NOMO-1 treated with dmso at 0.1 percent for 144 hours (cell line): ENCODE results near the gene BOD1L1.
A peak's percentile ranks its signal among the peaks of the same experiment; 100 is the strongest.

Experiments used
- DNase-seq: peaks from one replicate; lab custom pipeline; 2025; ENCODE audit not compliant: unreplicated experiment; lab: John Stamatoyannopoulos, UW

BOD1L1 gene

GRCh38 chr4:13540446-13541175 lies 86.9 kb downstream of the BOD1L1 start:
- DNase-seq = no peak

GRCh38 chr4:13539619-13540445 lies 87.7 kb downstream of the BOD1L1 start:
- no peak for DNase-seq

GRCh38 chr4:13539047-13539618 lies 88.4 kb downstream of the BOD1L1 start:
- no peak for DNase-seq

GRCh38 chr4:13538427-13538973 lies 89.0 kb downstream of the BOD1L1 start:
- no peak for DNase-seq

GRCh38 chr4:13537832-13538177 lies 89.7 kb downstream of the BOD1L1 start:
- DNase-seq = no peak

- DNase-seq = no peak
These were observed 90.3 kb downstream of the BOD1L1 start for GRCh38 chr4:13537011-13537831.

- DNase-seq = no peak
These were observed 90.9 kb downstream of the BOD1L1 start for GRCh38 chr4:13536607-13537006.

GRCh38 chr4:13535708-13536361 lies 91.7 kb downstream of the BOD1L1 start:
- DNase-seq = no peak

GRCh38 chr4:13535118-13535517 lies 92.4 kb downstream of the BOD1L1 start:
- DNase-seq = no peak

- DNase-seq = no peak
These were observed 93.0 kb downstream of the BOD1L1 start for GRCh38 chr4:13534344-13535063.

- no peak for DNase-seq
These were observed 93.7 kb downstream of the BOD1L1 start for GRCh38 chr4:13533670-13534343.

GRCh38 chr4:13531625-13531998 lies 95.9 kb downstream of the BOD1L1 start:
- no peak for DNase-seq

- DNase-seq = no peak
These were observed 96.5 kb downstream of the BOD1L1 start for GRCh38 chr4:13530823-13531624.

- no peak for DNase-seq
These were observed 98.2 kb downstream of the BOD1L1 start for GRCh38 chr4:13529128-13529919.

- DNase-seq = no peak
These were observed 98.8 kb downstream of the BOD1L1 start for GRCh38 chr4:13528821-13529127.

GRCh38 chr4:13527981-13528820 lies 99.3 kb downstream of the BOD1L1 start:
- DNase-seq = peak; percentile 50
